ENCODE measurements around the gene KLF6.

Gene KLF6

GRCh38 chr10:3774814-3775695 is 10.0 kb downstream of the KLF6 start:
- no peak for DNase-seq (ENCODE audit: low spot score)

- no peak for DNase-seq (ENCODE audit: low spot score)
Observed at GRCh38 chr10:3774018-3774813, 10.8 kb downstream of the KLF6 start.

GRCh38 chr10:3773460-3774017 is 11.5 kb downstream of the KLF6 start:
- DNase-seq (ENCODE audit: low spot score): no peak

- DNase-seq (ENCODE audit: low spot score): no peak
Observed at GRCh38 chr10:3772361-3773171, 12.4 kb downstream of the KLF6 start.

- no peak for DNase-seq (ENCODE audit: low spot score)
Observed at GRCh38 chr10:3770611-3771110, 14.3 kb downstream of the KLF6 start.

- no peak for DNase-seq (ENCODE audit: low spot score)
Observed at GRCh38 chr10:3769556-3769955, 15.5 kb downstream of the KLF6 start.

GRCh38 chr10:3766046-3766756 is 18.8 kb downstream of the KLF6 start:
- no peak for DNase-seq (ENCODE audit: low spot score)

GRCh38 chr10:3765146-3765545 is 19.9 kb downstream of the KLF6 start:
- no peak for DNase-seq (ENCODE audit: low spot score)

- no peak for DNase-seq (ENCODE audit: low spot score)
Observed at GRCh38 chr10:3764626-3765112, 20.3 kb downstream of the KLF6 start.

GRCh38 chr10:3763852-3764625 is 21.0 kb downstream of the KLF6 start:
- no peak for DNase-seq (ENCODE audit: low spot score)

- no peak for DNase-seq (ENCODE audit: low spot score)
Observed at GRCh38 chr10:3763035-3763456, 22.0 kb downstream of the KLF6 start.

GRCh38 chr10:3762309-3762708 is 22.7 kb downstream of the KLF6 start:
- DNase-seq (ENCODE audit: low spot score): no peak

- no peak for DNase-seq (ENCODE audit: low spot score)
Observed at GRCh38 chr10:3761904-3762303, 23.1 kb downstream of the KLF6 start.

- no peak for DNase-seq (ENCODE audit: low spot score)
Observed at GRCh38 chr10:3761021-3761686, 23.9 kb downstream of the KLF6 start.

- no peak for DNase-seq (ENCODE audit: low spot score)
Observed at GRCh38 chr10:3760083-3760482, 24.9 kb downstream of the KLF6 start.

- DNase-seq (ENCODE audit: low spot score): no peak
Observed at GRCh38 chr10:3759397-3759796, 25.6 kb downstream of the KLF6 start.

- DNase-seq (ENCODE audit: low spot score): no peak
Observed at GRCh38 chr10:3758491-3758970, 26.5 kb downstream of the KLF6 start.

- DNase-seq (ENCODE audit: low spot score): no peak
Observed at GRCh38 chr10:3757638-3758490, 27.1 kb downstream of the KLF6 start.

Data from D341Med (cell line).